Measurements from ENCODE around the gene HSPB1. TPM values are rescaled to one million over a fixed set of nuclear protein-coding genes. Genes with fewer than 3 reads are reported as not detected.

HSPB1 gene
- total RNA-seq, 1 donor from 2014 or later, result 609 TPM

DNA sequence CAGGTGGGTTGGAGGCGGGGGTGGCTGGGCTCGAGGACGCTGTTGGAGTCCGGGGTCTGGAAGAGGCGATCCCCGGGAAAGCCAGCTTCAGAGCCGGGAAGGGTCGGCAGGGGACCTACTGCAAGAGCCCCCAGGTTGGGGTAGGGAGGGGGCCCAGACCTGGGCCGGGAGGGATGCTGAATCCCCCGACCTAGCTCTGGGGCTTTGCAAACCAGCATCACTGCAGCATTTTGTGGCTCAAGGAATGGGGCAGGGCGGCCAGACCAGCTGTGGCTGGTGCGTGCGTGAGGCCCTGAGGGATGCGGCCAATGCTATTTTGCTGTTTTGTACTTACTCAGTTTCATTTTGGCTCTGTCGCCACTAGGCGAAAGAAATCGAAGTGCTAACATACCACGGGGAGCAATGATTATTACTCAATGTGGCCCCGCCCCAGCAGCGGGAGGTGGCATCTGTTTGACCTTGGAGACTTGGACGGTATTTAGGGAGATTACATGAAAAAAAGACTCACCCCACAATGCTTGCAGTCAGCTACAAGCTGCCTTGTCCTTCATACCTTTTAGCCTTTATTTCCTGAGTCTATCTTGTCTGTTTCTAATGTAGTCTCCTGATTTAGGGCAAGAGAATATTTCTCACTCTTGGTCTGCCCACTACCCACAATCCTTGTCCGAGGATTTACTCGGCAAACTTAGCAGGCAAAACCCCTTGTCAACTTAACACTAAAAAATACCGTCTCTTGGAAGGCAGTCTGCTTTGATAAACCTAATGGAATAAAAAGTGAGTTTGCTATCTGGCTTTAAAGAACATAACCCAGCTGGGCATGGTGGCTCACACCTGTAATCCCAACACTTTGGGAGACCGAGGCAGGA, 16.2 kb downstream of the HSPB1 start:
- Histone ChIP-seq H3K9me3 (no peaks in the 10 kb centered on the region), H3K27ac (peak overlapping the region; percentile 96), H3K36me3 (peaks cover 4% of the 10 kb centered on the region), H3K27me3 (ENCODE audit: low read depth) (no peaks in the 10 kb centered on the region), H3K4me1 (peaks cover 21% of the 10 kb centered on the region), H3K4me3 (peak overlapping the region; percentile 88)
- no peak for TF ChIP-seq CTCF (IDR thresholded peaks at IDR 0.05)
- intact Hi-C loops (cut with DNase I), result no loop called here
- peak; percentile 68 to 70 for ATAC-seq
- DNase-seq, result peak; percentile 73

GRCh38 chr7:76325092-76325491, 22.6 kb downstream of the HSPB1 start:
- H3K4me3 ChIP-seq, result no peak overlapping the region
- ATAC-seq (no peak), DNase-seq (no peak)
- no peaks in the 10 kb centered on the region for H3K9me3 ChIP-seq
- no peak overlapping the region for H3K27ac ChIP-seq
- peaks cover 55% of the 10 kb centered on the region for H3K36me3 ChIP-seq
- peaks cover 8% of the 10 kb centered on the region for H3K4me1 ChIP-seq
- no peak for TF ChIP-seq CTCF (IDR thresholded peaks at IDR 0.05)
- intact Hi-C loops (cut with DNase I), result no loop called here
- no peaks in the 10 kb centered on the region for H3K27me3 ChIP-seq (ENCODE audit: low read depth)

GRCh38 chr7:76325811-76326210, 23.3 kb downstream of the HSPB1 start:
- peaks cover 8% of the 10 kb centered on the region for H3K4me1 ChIP-seq
- intact Hi-C loops (cut with DNase I), result no loop called here
- no peaks in the 10 kb centered on the region for H3K9me3 ChIP-seq
- no peaks in the 10 kb centered on the region for H3K27me3 ChIP-seq (ENCODE audit: low read depth)
- TF ChIP-seq CTCF (IDR thresholded peaks at IDR 0.05), result no peak
- ATAC-seq (no peak), DNase-seq (no peak)
- H3K27ac ChIP-seq, result no peak overlapping the region
- peaks cover 58% of the 10 kb centered on the region for H3K36me3 ChIP-seq
- no peak overlapping the region for H3K4me3 ChIP-seq

- Histone ChIP-seq H3K4me3 (no peak overlapping the region), H3K9me3 (no peaks in the 10 kb centered on the region), H3K27ac (no peak overlapping the region), H3K4me1 (peaks cover 13% of the 10 kb centered on the region), H3K27me3 (ENCODE audit: low read depth) (no peaks in the 10 kb centered on the region), H3K36me3 (peaks cover 58% of the 10 kb centered on the region)
- ATAC-seq (no peak), DNase-seq (no peak)
- no peak for TF ChIP-seq CTCF (IDR thresholded peaks at IDR 0.05)
- intact Hi-C loops (cut with DNase I), result no loop called here
These were observed 24.3 kb downstream of the HSPB1 start for GRCh38 chr7:76326646-76327233.

DNA sequence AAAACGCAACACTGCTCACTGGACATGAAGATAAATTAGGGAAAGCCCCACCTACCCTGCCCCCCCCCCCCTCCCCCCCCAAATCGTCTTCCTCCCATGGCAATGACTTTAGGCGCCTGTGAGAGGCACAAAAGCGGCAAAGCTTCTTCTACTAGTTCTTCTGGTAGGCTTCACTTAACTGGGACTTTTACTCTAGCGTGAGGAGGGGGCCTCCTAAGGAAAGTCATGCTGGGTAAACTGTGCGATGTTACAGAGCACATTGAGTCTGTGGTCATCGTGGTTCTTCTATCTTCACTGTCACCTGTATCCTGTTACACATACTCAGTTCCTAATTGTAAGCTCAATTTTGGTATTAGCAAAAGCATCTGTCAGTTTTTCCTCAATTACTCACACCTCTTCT, 25.1 kb downstream of the HSPB1 start:
- Histone ChIP-seq H3K4me3 (no peak overlapping the region), H3K4me1 (peaks cover 20% of the 10 kb centered on the region), H3K36me3 (peaks cover 54% of the 10 kb centered on the region), H3K9me3 (no peaks in the 10 kb centered on the region), H3K27ac (no peak overlapping the region), H3K27me3 (ENCODE audit: low read depth) (no peaks in the 10 kb centered on the region)
- no peak for DNase-seq
- TF ChIP-seq CTCF (IDR thresholded peaks at IDR 0.05), result no peak
- intact Hi-C loops (cut with DNase I), result no loop called here
- no peak for ATAC-seq
